ENCODE data around the gene PRKRA. TPM values are rescaled to one million over a fixed set of nuclear protein-coding genes. Genes with fewer than 3 reads are reported as not detected.

Gene PRKRA
- total and polyA plus RNA-seq, 2 of the 8 experiments (the other 6 are each of a cell fraction or from before 2014, with no cell fraction given): 25.4 to 60.4 TPM

DNA sequence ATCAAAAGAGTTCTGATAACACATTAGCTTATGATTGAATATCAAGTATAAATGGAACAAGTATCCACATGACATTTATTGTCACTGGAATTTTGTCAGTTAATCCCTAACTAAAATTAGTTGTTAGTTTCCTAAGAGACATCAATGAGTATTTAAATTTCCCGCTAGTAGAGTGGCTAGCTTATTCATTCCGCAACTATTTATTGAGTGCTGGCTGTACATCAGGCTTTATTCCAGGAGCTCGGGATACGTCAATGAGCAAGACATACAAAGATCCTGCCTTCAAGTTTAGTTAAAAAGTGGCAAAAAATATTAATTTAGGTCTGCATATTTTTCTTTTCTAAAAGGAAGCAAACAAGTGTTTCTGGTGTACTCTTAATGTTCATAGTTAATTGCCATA, 59.3 kb downstream of the PRKRA start:
- Histone ChIP-seq H3K18ac (ENCODE audit: extremely low read depth, low read length) (no peak overlapping the region), H3K23ac (ENCODE audit: insufficient read length) (no peak overlapping the region), H2AFZ (ENCODE audit: low read length) (no peak overlapping the region), H2BK12ac (ENCODE audit: low read depth, low read length) (no peak overlapping the region), H2BK120ac (replicated peaks; ENCODE audit: low read depth, low read length) (no peak overlapping the region), H3K79me2 (ENCODE audit: control insufficient read depth in 1 of 2, insufficient read depth in 2 of 2, low read length in 2 of 2) (no peaks in the 10 kb centered on the region), H3K27me3 (replicated peaks in 1 of 4; ENCODE audit: control insufficient read depth in 3 of 4, extremely low read depth in 1 of 4, insufficient read depth in 3 of 4, low read length in 3 of 4) (no peaks in the 10 kb centered on the region), H2BK5ac (ENCODE audit: low read depth, low read length) (no peak overlapping the region), H3K4me3 (ENCODE audit: extremely low read depth in 1 of 4, insufficient read depth in 2 of 4, low read depth in 3 of 4, low read length in 4 of 4) (no peak overlapping the region), H4K20me1 (replicated peaks in 1 of 2; ENCODE audit: control insufficient read depth in 1 of 2, insufficient read depth in 2 of 2, low read length in 2 of 2) (no peaks in the 10 kb centered on the region), H3K4me1 (replicated peaks in 1 of 4; ENCODE audit: control insufficient read depth in 3 of 4, insufficient read depth in 4 of 4, low read length in 3 of 4) (no peaks in the 10 kb centered on the region), H3K23me2 (ENCODE audit: low read depth, low read length) (no peaks in the 10 kb centered on the region), H3K36me3 (ENCODE audit: control insufficient read depth in 2 of 4, insufficient read depth in 4 of 4, low read length in 3 of 4) (no peaks in the 10 kb centered on the region), H3K14ac (ENCODE audit: insufficient read length) (no peak overlapping the region), H3K9me3 (ENCODE audit: insufficient read depth in 2 of 2, low read depth in 1 of 2, low read length in 1 of 2) (no peaks in the 10 kb centered on the region), H3K9ac (replicated peaks in 1 of 4; ENCODE audit: extremely low read depth in 1 of 4, low read depth in 3 of 4, low read length in 3 of 4) (no peak overlapping the region), H3K27ac (ENCODE audit: low read depth, low read length) (no peak overlapping the region), H4K5ac (ENCODE audit: insufficient read length, low read depth, low read length) (no peak overlapping the region), H2BK15ac (ENCODE audit: low read length) (no peak overlapping the region), H2BK20ac (ENCODE audit: low read length) (no peak overlapping the region), H4K8ac (ENCODE audit: extremely low read depth, insufficient read depth, low read length) (no peak overlapping the region), H3K56ac (replicated peaks; ENCODE audit: insufficient read length, low read depth, low read length) (no peak overlapping the region), H4K91ac (replicated peaks; ENCODE audit: insufficient read length, low read length) (no peak overlapping the region), H3K79me1 (ENCODE audit: low read depth, low read length) (no peaks in the 10 kb centered on the region), H2AK5ac (ENCODE audit: low read depth, low read length) (no peak overlapping the region), H3K4me2 (ENCODE audit: insufficient read depth in 1 of 2, low read depth in 2 of 2, low read length in 2 of 2) (no peak overlapping the region), H3K4ac (replicated peaks; ENCODE audit: insufficient read length, low read depth, low read length) (no peak overlapping the region)
- ChIA-PET CTCF (ENCODE audit: partially characterized antibody) (interaction anchor here (0.6 to 6.5 kb wide), 11 partner anchors 9 to 370 kb away, joined by 3 to 44 read pairs (median 4); no protein-coding TSS in a partner anchor), POLR2A (ENCODE audit: partially characterized antibody) (interaction anchor here (0.7 kb wide), 1 partner anchor 59 kb away, joined by 3 read pairs; the partner anchor contains the start of gene PRKRA)
- DNase-seq (ENCODE audit: low read depth in 1 of 2, low spot score in 2 of 2) (no peak), FAIRE-seq (no peak)
- WGBS, 2 experiments (ENCODE audit: extremely low coverage in 1 of 2, insufficient coverage in 1 of 2, insufficient read length in 1 of 2, insufficient replicate concordance in 2 of 2, low coverage in 1 of 2, low lambda C conversion rate in 2 of 2, missing lambda C conversion rate in 1 of 2): 88% methylated on average over 4 of the region's 4 CpGs; no CpG with 5 or more reads in 1 of the 2 experiments
- TF ChIP-seq CBX5 (IDR thresholded peaks at IDR 0.05; ENCODE audit: low read depth, low read length) (no peak), NANOG (IDR thresholded peaks at IDR 0.05; ENCODE audit: insufficient read depth, low read depth, low read length, poor library complexity, severe bottlenecking) (no peak), TEAD4 (IDR thresholded peaks at IDR 0.05; ENCODE audit: low read depth, low read length) (no peak), POLR2A (IDR thresholded peaks at IDR 0.05; ENCODE audit: control extremely low read depth in 1 of 2, low read depth in 2 of 2, low read length in 2 of 2) (no peak), CHD2 (IDR thresholded peaks at IDR 0.05; ENCODE audit: low read length) (no peak)

All from H1 (cell line).